Activated naive CD8-positive, alpha-beta T cell (primary cell): ENCODE data around the gene KCTD13.

Source experiments
- H3K27ac Mint-ChIP-seq: one replicate; pipeline ENCODE4 v1.8.0; 2021; ENCODE audit warnings: mixed read lengths
- H3K27me3 Mint-ChIP-seq: one replicate; pipeline ENCODE4 v1.8.0; 2021; ENCODE audit warnings: mixed read lengths
- H3K36me3 Mint-ChIP-seq: one replicate; pipeline ENCODE4 v1.8.0; 2021; ENCODE audit warnings: mixed read lengths
- H3K4me1 Mint-ChIP-seq: one replicate; pipeline ENCODE4 v1.8.0; 2021; ENCODE audit warnings: low read depth, mixed read lengths
- H3K4me3 Mint-ChIP-seq: one replicate; pipeline ENCODE4 v1.8.0; 2021; ENCODE audit warnings: mild to moderate bottlenecking, mixed read lengths
- H3K9me3 Mint-ChIP-seq: one replicate; pipeline ENCODE4 v1.8.0; 2021; ENCODE audit warnings: low read depth, mixed read lengths

The KCTD13 gene, protein sequence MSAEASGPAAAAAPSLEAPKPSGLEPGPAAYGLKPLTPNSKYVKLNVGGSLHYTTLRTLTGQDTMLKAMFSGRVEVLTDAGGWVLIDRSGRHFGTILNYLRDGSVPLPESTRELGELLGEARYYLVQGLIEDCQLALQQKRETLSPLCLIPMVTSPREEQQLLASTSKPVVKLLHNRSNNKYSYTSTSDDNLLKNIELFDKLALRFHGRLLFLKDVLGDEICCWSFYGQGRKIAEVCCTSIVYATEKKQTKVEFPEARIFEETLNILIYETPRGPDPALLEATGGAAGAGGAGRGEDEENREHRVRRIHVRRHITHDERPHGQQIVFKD

DNA sequence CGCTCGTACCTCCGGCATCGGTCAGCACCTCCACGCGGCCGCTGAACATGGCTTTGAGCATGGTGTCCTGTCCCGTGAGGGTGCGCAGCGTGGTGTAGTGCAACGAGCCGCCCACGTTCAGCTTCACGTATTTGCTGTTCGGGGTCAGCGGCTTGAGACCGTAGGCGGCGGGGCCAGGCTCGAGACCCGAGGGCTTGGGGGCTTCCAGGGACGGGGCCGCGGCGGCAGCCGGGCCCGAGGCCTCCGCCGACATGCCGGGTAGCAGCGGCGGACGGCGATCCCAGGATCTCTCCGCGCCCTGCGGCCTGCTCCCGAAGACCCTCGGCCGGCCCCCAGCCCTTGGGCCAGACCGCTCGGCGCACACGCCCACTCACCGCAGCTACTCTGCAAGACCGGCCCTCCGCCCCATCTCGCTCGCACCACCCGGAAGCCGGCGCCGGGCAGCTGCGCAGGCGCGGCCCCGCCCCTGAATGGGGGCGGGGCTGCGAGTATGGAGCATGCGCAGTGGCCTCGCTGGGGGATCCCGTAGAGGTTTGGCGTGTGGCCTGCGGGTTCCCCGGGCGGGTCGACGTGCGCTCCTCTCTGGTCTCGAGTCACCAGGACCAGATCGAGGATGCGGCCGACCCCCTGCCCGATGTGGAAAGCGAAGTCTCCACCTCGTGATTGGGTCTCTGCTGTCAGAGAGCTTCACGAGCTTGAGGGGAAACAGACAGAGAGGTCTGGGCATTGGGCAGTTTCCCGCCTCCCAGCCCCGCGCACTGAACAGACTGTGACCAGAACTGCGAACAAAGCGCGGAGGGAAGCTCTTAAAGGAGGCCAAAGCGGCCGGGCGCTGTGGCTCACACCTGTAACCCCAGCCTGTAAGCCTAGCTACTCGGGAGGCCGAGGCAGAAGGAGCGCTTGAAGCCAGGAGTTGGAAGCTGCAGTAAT, at the start of gene KCTD13:
Gene KCTD13, minus strand, starts transcription at position 446 of the 930 bp plus-strand sequence. Its CDS starts 193 bp downstream, at position 253.
- Mint-ChIP-seq H3K27me3 (no peaks in the 10 kb centered on the region), H3K36me3 (peaks cover 7% of the 10 kb centered on the region), H3K4me3 (peak within 1 kb of the TSS; percentile 99), H3K4me1 (peaks cover 34% of the 10 kb centered on the region), H3K9me3 (no peaks in the 10 kb centered on the region), H3K27ac (peak within 1 kb of the TSS; percentile 95)

DNA sequence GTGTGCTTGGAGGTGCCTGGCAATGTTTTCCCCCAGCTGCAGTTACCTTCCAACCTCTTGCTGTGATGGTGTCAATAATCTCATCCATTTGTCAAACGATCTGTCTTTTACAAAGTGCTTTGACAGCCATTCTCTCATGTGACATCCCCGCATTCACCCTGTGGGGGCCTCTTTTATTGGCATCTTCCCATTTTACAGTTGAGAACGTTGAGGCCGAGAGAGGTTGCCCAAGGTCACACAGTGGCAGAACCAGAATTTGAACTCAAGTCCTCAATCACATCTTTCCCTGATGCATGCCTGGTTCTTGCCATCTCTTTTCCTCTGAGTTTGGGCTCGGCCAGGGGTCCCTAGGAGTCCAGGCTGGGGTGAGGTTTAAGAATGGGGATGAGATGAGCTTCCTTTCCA, 49.1 kb upstream of the KCTD13 start:
- Mint-ChIP-seq H3K4me1 (peaks cover 33% of the 10 kb centered on the region), H3K9me3 (no peaks in the 10 kb centered on the region), H3K27me3 (no peaks in the 10 kb centered on the region), H3K27ac (peak overlapping the region; percentile 76), H3K36me3 (no peaks in the 10 kb centered on the region), H3K4me3 (peak overlapping the region; percentile 94)

DNA sequence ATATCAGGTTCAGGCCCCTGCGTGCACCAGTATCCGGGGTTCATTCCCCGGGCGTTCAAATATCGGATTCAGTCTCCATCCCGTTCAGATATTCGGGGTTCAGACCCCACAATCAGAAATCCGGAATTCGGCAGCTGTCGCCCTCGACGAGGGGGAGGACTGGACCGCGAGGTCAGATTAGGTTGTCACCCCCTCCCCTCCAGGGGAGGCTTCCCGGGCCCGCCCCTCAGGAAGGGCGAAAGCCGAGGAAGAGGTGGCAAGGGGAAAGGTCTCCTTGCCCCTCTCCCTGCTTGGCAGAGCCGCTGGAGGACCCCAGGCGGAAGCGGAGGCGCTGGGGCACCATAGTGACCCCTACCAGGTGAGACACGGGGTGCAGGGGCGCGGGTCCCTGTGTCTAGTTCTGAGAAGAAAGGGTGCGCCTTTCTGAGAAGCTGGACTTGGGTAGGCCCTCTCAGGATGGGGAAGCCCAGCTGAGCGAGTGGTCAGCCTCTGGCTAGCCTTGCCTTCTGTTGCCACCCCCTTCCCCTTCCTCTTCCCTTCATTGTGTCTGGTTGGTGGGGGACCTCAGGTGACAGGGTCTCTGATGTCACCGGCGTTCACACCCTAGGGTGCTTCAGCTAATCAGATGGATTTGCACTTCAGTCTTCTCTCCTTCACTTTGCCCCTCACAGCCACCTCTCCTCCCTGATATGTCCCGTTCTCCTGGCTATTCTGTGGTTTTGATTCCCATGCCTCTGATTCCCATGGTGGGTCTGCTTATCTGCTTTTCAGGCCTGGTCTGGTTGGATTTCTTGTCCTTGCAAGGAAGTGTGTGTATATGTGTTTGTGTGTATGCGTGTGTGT, 48.5 kb upstream of the KCTD13 start:
- Mint-ChIP-seq H3K27me3 (no peaks in the 10 kb centered on the region), H3K4me3 (peak overlapping the region; percentile 94), H3K9me3 (no peaks in the 10 kb centered on the region), H3K27ac (peak overlapping the region; percentile 76), H3K36me3 (no peaks in the 10 kb centered on the region), H3K4me1 (peaks cover 33% of the 10 kb centered on the region)

DNA sequence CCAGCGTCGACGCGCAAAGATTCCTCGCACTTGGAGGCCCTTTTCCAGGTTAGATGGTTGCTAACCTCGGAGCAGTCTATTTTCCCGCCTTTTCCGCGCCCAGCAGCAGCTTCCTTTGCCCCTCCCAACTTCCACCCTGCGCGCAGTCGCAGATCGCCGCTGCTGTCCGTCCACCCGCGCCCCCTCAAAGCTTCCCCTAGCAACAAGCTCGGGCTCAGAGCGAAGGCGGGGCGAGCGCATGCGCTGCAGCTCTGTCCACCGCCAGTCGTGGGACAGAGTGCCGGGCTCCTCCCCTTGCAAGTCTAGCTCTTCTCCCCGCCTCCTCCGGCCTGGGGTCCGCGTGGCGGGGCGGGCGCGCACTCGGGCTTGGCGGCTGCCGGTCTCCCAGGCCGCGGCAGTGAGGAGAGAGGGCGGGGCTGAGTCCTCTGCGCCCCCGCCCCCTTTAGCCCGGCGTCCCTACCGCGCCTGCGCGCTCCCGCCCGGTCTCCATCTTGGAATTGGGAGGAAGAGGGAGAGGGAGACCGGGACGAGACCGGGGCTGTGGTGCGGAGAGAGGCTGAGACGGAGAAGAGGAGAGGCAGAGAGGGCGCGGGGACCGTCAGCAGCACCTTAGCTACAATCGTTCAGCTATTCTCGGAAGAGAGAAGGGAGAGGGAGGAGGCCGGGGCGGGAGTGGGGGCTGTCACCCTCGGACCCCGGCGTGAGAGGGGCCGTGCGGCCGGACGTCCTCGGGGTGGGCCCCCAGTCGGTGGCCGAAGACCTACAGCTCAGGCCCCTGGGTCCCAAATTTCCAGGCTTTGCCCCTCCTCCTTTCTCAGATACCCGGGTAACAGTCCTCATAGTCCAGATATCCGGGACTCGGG, 47.6 kb upstream of the KCTD13 start, which contains the start of gene TAOK2:
Gene TAOK2, plus strand, starts transcription at position 485 of the 863 bp plus-strand sequence. CDS start 3,905 bp downstream, outside the sequence.
- no peaks in the 10 kb centered on the region for H3K36me3 Mint-ChIP-seq
- H3K4me3 Mint-ChIP-seq = peak within 1 kb of the TSS; percentile 94
- no peaks in the 10 kb centered on the region for H3K27me3 Mint-ChIP-seq
- no peaks in the 10 kb centered on the region for H3K9me3 Mint-ChIP-seq
- H3K27ac Mint-ChIP-seq = peak within 1 kb of the TSS; percentile 88
- peaks cover 33% of the 10 kb centered on the region for H3K4me1 Mint-ChIP-seq

DNA sequence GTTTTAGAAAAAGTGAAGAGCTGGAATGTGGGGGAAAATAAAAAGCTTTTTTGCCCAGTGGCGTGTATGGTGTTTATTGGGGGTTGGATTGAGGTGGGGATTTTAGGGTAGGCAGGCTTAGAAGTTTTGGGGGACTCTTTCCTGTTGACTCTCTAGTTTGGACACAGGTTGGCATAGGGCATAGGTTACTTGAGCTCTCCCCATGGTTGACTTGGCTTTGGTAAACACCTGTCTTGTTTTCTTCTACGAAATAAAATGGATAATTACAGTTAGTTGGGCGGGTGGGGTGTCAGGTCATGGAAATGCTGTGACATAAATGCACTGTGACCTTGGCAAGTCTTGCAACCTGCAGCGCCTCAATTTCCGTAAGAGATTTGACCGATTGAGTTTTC, 47.0 kb upstream of the KCTD13 start:
- H3K36me3 Mint-ChIP-seq = no peaks in the 10 kb centered on the region
- H3K4me1 Mint-ChIP-seq = peaks cover 33% of the 10 kb centered on the region
- H3K27ac Mint-ChIP-seq = peak overlapping the region; percentile 86
- H3K4me3 Mint-ChIP-seq = peak overlapping the region; percentile 94
- H3K27me3 Mint-ChIP-seq = no peaks in the 10 kb centered on the region
- no peaks in the 10 kb centered on the region for H3K9me3 Mint-ChIP-seq

DNA sequence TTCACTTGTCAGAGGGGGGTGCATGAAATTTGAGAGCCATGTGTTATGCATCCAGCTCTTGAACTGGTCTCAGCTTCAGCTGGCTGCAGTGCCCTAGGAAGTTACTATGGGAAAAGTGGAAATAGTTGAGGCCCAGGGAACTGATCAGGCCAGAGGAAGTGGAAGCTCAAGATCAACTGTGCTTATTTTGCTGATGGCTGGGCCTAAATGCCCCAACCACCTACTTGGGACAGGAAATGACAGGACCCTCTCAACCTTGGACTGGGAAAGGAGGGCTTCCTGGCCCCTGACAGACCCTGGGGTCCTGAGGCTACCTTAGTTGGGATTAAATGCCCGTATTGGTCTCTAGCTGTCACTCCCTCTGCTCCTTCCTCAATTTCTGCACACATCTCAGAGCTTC, 46.5 kb upstream of the KCTD13 start:
- no peaks in the 10 kb centered on the region for H3K27me3 Mint-ChIP-seq
- H3K4me3 Mint-ChIP-seq = peak overlapping the region; percentile 38
- peaks cover 33% of the 10 kb centered on the region for H3K4me1 Mint-ChIP-seq
- H3K27ac Mint-ChIP-seq = peak overlapping the region; percentile 86
- no peaks in the 10 kb centered on the region for H3K9me3 Mint-ChIP-seq
- no peaks in the 10 kb centered on the region for H3K36me3 Mint-ChIP-seq

DNA sequence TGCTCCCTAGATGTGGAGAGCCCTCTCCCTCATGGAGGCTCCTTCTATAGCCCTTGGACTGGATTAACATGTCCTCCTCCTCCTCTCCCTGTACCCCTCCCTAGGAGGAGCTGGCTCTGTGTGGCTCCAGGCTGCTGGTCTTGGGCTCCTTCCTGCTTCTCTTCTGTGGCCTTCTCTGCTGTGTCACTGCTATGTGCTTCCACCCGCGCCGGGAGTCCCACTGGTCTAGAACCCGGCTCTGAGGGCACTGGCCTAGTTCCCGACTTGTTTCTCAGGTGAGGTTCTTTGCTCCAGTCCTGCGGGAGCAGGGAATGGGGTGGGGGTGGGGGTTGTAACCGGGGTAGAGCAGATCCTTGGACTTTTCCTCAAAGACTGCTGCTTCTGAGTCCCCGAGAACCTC, 45.3 kb upstream of the KCTD13 start:
- H3K27ac Mint-ChIP-seq = no peak overlapping the region

DNA sequence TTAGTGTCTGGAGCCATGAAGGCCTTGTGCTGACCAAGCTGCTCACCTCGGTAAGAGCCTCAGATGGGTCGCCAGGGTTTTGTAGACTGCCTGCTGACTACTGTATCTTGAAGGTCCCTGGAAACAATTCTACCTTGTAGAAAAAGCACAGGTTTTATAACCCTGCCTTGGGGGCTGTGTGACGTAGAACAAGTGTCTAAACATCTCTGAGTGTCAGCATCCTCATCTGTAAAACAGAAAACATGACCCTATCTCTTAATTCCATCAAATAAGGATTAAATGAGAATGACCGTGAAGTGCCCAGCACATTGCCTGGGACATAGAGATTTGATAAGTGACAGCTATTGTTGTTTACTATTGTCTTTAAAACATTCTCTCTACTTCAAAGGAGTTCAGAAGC, 42.2 kb upstream of the KCTD13 start:
- H3K27ac Mint-ChIP-seq = peak overlapping the region; percentile 12

More for the DNA sequence above, 45.3 kb upstream of the KCTD13 start:
- peaks cover 24% of the 10 kb centered on the region for H3K4me1 Mint-ChIP-seq
- H3K36me3 Mint-ChIP-seq = no peaks in the 10 kb centered on the region
- no peak overlapping the region for H3K4me3 Mint-ChIP-seq
- H3K27me3 Mint-ChIP-seq = no peaks in the 10 kb centered on the region
- no peaks in the 10 kb centered on the region for H3K9me3 Mint-ChIP-seq

DNA sequence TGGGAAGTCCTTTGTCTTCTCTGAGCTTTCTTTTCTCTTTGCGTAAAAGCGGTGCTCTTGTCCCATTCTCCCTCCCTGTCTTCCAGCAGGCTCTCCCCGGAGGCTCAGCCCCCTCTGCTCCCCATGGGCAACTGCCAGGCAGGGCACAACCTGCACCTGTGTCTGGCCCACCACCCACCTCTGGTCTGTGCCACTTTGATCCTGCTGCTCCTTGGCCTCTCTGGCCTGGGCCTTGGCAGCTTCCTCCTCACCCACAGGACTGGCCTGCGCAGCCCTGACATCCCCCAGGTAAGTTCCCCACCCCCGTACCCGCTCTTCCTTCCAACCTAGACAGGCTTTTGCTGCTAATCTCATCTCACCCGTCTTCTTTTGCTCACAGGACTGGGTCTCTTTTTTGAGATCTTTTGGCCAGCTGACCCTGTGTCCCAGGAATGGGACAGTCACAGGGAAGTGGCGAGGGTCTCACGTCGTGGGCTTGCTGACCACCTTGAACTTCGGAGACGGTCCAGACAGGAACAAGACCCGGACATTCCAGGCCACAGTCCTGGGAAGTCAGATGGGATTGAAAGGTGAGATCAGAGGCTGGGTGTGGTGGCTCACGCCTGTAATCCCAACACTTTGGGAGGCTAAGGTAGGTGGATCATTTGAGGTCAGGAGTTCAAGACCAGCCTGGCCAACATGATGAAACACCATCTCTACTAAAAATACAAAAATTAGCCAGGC, 37.2 kb upstream of the KCTD13 start:
- no peaks in the 10 kb centered on the region for H3K36me3 Mint-ChIP-seq

More for the DNA sequence above, 42.2 kb upstream of the KCTD13 start:
- H3K36me3 Mint-ChIP-seq = no peaks in the 10 kb centered on the region
- no peaks in the 10 kb centered on the region for H3K27me3 Mint-ChIP-seq
- H3K4me3 Mint-ChIP-seq = no peak overlapping the region
- peaks cover 7% of the 10 kb centered on the region for H3K4me1 Mint-ChIP-seq
- no peaks in the 10 kb centered on the region for H3K9me3 Mint-ChIP-seq

DNA sequence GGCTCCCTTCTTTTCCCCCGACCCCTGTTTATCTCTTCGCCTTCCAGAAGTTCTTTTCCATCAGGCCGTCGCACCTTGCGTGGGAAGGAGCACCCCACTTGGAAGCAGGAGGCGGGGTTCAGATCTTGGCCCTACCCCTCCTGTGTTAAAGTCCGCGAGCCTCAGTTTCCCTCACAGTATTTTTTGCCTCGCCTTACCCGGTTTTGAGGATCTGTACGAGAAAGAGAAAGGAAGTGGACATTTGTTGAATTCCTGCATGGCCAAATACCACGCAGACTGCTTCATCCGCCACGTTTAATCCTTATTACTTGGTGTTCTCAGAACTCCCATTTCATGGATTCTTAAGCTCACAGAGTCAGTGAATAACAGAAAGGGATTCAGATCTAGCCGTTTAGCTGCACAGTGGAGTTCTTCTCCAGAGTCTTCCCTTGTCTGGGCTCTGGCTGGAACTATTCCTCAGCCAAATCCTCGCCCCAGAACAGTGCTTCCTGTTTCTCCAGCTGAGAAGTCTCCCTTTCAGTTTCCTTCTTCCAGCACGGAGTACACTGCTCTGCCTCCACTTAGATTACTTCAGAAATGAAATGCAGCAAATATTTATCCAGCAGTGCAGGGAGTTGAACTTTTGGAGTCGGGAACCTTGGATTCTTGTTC, 36.4 kb upstream of the KCTD13 start:
- H3K27me3 Mint-ChIP-seq = no peaks in the 10 kb centered on the region
- H3K9me3 Mint-ChIP-seq = no peaks in the 10 kb centered on the region
- peak overlapping the region; percentile 91 for H3K4me3 Mint-ChIP-seq
- peaks cover 18% of the 10 kb centered on the region for H3K4me1 Mint-ChIP-seq
- no peaks in the 10 kb centered on the region for H3K36me3 Mint-ChIP-seq
- peak overlapping the region; percentile 81 for H3K27ac Mint-ChIP-seq

More for the DNA sequence above, 37.2 kb upstream of the KCTD13 start:
- Mint-ChIP-seq H3K4me1 (peaks cover 18% of the 10 kb centered on the region), H3K9me3 (no peaks in the 10 kb centered on the region), H3K4me3 (peak overlapping the region; percentile 91), H3K27ac (peak overlapping the region; percentile 81), H3K27me3 (no peaks in the 10 kb centered on the region)

DNA sequence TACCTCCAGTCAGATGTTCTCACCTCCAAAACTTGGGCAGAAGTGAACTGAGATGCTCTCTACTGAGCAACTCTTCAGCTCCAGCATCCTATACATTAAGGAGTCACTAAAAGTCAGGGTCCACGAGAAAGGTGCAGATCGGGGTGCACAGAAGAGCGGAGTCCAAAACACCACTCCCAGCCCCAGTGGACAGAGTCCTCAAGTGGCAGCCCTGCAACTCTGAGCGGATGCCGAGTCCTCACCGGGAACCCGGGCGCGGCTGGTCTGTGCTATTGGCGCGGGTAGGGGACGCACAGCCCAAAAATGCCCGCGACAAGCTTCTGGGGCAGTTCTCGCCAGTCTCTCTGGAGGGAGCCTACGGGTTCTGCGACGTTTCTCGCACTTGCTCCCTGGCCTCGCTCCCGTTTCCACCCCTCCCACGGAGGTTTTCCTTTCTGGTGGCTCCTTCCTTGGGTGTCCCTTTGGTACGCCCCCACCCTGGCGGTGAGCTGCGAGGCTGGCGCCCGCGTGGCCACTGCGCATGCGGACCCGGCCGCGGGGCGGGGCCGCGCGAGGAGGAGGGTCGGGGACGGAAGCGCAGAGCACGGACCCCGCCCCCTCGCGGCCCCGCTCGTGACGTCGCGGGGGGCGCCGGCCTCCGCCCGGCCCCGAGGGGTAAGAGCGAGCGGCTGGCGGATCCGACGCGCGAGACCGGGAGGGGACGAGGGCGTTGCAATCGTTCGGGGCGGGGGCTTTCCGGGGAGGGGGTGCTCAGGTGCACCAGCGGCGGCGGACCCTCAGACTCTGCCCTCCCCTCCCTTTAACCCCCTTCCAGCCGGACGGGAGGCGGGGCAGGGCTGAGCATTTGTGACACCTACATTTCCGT, 35.7 kb upstream of the KCTD13 start, which contains the start of gene TMEM219:
Gene TMEM219, plus strand, starts transcription at position 601 of the 865 bp plus-strand sequence. CDS start 1,065 bp downstream, outside the sequence.
- H3K9me3 Mint-ChIP-seq = no peaks in the 10 kb centered on the region
- peaks cover 18% of the 10 kb centered on the region for H3K4me1 Mint-ChIP-seq
- peak within 1 kb of the TSS; percentile 91 for H3K4me3 Mint-ChIP-seq
- H3K36me3 Mint-ChIP-seq = no peaks in the 10 kb centered on the region
- peak within 1 kb of the TSS; percentile 86 for H3K27ac Mint-ChIP-seq
- no peaks in the 10 kb centered on the region for H3K27me3 Mint-ChIP-seq

DNA sequence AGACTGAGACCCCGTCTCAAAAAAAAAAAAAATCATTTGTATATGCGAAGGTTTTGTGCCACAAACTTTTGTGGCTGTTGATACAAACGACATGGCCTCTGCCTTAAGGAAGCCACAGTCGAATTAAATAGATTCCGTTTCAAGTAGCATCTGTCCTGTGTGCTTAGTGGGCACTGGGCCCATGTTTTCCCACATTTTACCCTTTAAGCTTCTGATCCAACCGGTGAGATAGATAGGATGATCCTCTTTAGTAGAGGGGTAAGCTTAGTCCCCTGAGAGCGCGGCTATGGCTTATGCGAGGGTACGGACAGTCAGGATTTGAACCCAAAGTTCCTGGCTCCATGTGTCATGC, 35.1 kb upstream of the KCTD13 start:
- peaks cover 18% of the 10 kb centered on the region for H3K4me1 Mint-ChIP-seq
- H3K9me3 Mint-ChIP-seq = no peaks in the 10 kb centered on the region
- H3K36me3 Mint-ChIP-seq = no peaks in the 10 kb centered on the region
- H3K27ac Mint-ChIP-seq = peak overlapping the region; percentile 86
- peak overlapping the region; percentile 91 for H3K4me3 Mint-ChIP-seq
- H3K27me3 Mint-ChIP-seq = no peaks in the 10 kb centered on the region
